K562 (cell line): ENCODE measurements around the gene ACTR3C. TPM values are rescaled to one million over a fixed set of nuclear protein-coding genes. Genes with fewer than 3 reads are reported as not detected.

ENCODE experiments used
- ARID1B ChIP-seq: fragments of 450-650 bp; IDR thresholded peaks from 2 replicates; pipeline ENCODE4 v1.6.1; 2016; ENCODE audit warnings: antibody characterized with exemption, mild to moderate bottlenecking, inconsistent platforms
- CHAMP1 ChIP-seq: fragments of 450-650 bp; IDR thresholded peaks from 2 replicates; pipeline ENCODE4 v1.6.1; 2016; ENCODE audit warnings: mild to moderate bottlenecking
- CLOCK ChIP-seq: fragments of 250-450 bp; sonication (Bioruptor Pico); IDR thresholded peaks from 2 replicates; pipeline ENCODE4 v1.4.0; 2020; ENCODE audit warnings: mild to moderate bottlenecking, moderate library complexity, borderline replicate concordance
- CREB3L1 ChIP-seq: fragments of 450-650 bp; IDR thresholded peaks from 2 replicates; pipeline ENCODE4 v1.6.1; 2014; ENCODE audit warnings: low read depth, mild to moderate bottlenecking, moderate library complexity, borderline replicate concordance
- FOXJ3 ChIP-seq: sonication (generic); formaldehyde crosslinking; IDR thresholded peaks from 2 replicates; pipeline ENCODE4 v1.4.0; 2020; ENCODE audit warnings: mild to moderate bottlenecking, missing genetic modification reagents
- FOXO4 ChIP-seq: fragments of 450-650 bp; formaldehyde crosslinking; IDR thresholded peaks from 2 replicates; pipeline ENCODE4 v1.4.0; 2020; ENCODE audit warnings: mild to moderate bottlenecking, moderate library complexity
- MAZ ChIP-seq, 2 experiments: fragments of 450-650 bp in 1 of 2; sonication (generic) in 1 of 2; formaldehyde crosslinking; IDR thresholded peaks in 1 of 2; conservative IDR thresholded peaks in 1 of 2; 2 replicates each; pipeline versions ENCODE4 v1.4.0 to v1.5.0; 2020; ENCODE audit warnings: mild to moderate bottlenecking in 1 of 2, missing genetic modification reagents in 1 of 2
- MXI1 ChIP-seq: IDR thresholded peaks from 2 replicates; pipeline ENCODE4 v1.6.1; 2011; ENCODE audit warnings: low read depth, mild to moderate bottlenecking, improper control_type of control experiment, low read length
- MYNN ChIP-seq, 2 experiments: sonication (generic); formaldehyde crosslinking in 1 of 2; IDR thresholded peaks; 2 replicates each; pipeline versions ENCODE4 v1.5.0 to v1.6.1; 2016 to 2020; ENCODE audit warnings: antibody characterized with exemption in 1 of 2, missing genetic modification reagents in 1 of 2
- PHF20 ChIP-seq: fragments of 450-650 bp; IDR thresholded peaks from 2 replicates; pipeline ENCODE4 v1.6.1; 2018; ENCODE audit not compliant: partially characterized antibody
- SNRNP70 ChIP-seq: fragments of 200-400 bp; formaldehyde crosslinking; optimal IDR thresholded peaks from 2 replicates; pipeline ENCODE3; 2017; ENCODE audit warnings: low read depth, low read length
- ZNF398 ChIP-seq: fragments of 250-450 bp; sonication (Bioruptor Pico); IDR thresholded peaks from 2 replicates; pipeline ENCODE4 v1.8.0; 2021; ENCODE audit warnings: moderate library complexity, mild to moderate bottlenecking, inconsistent platforms
- ZNF586 ChIP-seq: fragments of 450-650 bp; formaldehyde crosslinking; conservative IDR thresholded peaks from 2 replicates; pipeline ENCODE4 v1.4.0; 2020; ENCODE audit warnings: mild to moderate bottlenecking, moderate library complexity
- polyA plus RNA-seq, 8 experiments: library from polyadenylated mRNA; depleted of rRNA in 4 of 8; stranded (reverse) in 5 of 8; unstranded in 3 of 8; fragments of >200 nt; fragmentation: Nextera tagmentation in 2 of 8; fragmentation: Illumina TruSeq in 1 of 8; extraction: Ambion mirVana in 2 of 8; extraction: Trizol in 1 of 8; gene quantifications; 2 replicates each; pipeline versions ENCODE4 v1.2.1 to v1.2.3, GENCODE V29; 2011 to 2014; ENCODE audit warnings: inconsistent platforms in 1 of 8, missing spikeins in 1 of 8
- total RNA-seq, 7 experiments: library from RNA; depleted of rRNA in 6 of 7; stranded (reverse); fragments of >200 nt in 6 of 7; fragmentation: Illumina TruSeq in 2 of 7; extraction: Trizol in 2 of 7; gene quantifications; 2 replicates each; pipeline versions ENCODE4 v1.2.1 to v1.2.3, GENCODE V29; 2011 to 2021; ENCODE audit warnings: low replicate concordance in 1 of 7

ACTR3C gene
- total and polyA plus RNA-seq, 9 of the 15 experiments (the other 6 are each of a cell fraction or from before 2014, with no cell fraction given) = 9.0 to 35.4 (median 13.3) TPM

GRCh38 chr7:150368096-150368883 is 44.9 kb upstream of the ACTR3C start, which contains the start of gene REPIN1 (continued):
- TF ChIP-seq CREB3L1 (peak; percentile 89), MAZ (CRISPR knock-in tag; conservative IDR thresholded peaks at IDR 0.05 in 1 of 2, IDR thresholded peaks at IDR 0.05 in 1 of 2) (peak; percentile 73 to 98), CHAMP1 (no peak), ARID1B (no peak), FOXJ3 (CRISPR knock-in tag) (no peak), ZNF586 (CRISPR knock-in tag) (peak; percentile 42; the same call in 1 of the 2 replicates), CLOCK (CRISPR knock-in tag) (peak; percentile 37; the same call in 1 of the 2 replicates), SNRNP70 (no peak), PHF20 (peak; percentile 64), FOXO4 (peak; percentile 60; the same call in 1 of the 2 replicates), ZNF398 (CRISPR knock-in tag) (no peak), MYNN (IDR thresholded peaks at IDR 0.05) (0 out of 2 replicates have a peak, but pooled peaks have one; percentile 54), MYNN (CRISPR knock-in tag; IDR thresholded peaks at IDR 0.05) (no peak), MXI1 (no peak)
